ENCODE results near the gene ZNF236.

The ZNF236 gene

GRCh38 chr18:76895498-76895897 lies 73.1 kb downstream of the ZNF236 start:
- no peak for DNase-seq (ENCODE audit: low read depth)
- TF ChIP-seq, protein P1, sequence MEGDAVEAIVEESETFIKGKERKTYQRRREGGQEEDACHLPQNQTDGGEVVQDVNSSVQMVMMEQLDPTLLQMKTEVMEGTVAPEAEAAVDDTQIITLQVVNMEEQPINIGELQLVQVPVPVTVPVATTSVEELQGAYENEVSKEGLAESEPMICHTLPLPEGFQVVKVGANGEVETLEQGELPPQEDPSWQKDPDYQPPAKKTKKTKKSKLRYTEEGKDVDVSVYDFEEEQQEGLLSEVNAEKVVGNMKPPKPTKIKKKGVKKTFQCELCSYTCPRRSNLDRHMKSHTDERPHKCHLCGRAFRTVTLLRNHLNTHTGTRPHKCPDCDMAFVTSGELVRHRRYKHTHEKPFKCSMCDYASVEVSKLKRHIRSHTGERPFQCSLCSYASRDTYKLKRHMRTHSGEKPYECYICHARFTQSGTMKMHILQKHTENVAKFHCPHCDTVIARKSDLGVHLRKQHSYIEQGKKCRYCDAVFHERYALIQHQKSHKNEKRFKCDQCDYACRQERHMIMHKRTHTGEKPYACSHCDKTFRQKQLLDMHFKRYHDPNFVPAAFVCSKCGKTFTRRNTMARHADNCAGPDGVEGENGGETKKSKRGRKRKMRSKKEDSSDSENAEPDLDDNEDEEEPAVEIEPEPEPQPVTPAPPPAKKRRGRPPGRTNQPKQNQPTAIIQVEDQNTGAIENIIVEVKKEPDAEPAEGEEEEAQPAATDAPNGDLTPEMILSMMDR (conservative IDR thresholded peaks at IDR 0.05; ENCODE audit: control insufficient read depth, insufficient read depth, low read depth, low read length), result no peak
- no peak overlapping the region for H3K4me3 ChIP-seq (ENCODE audit: control insufficient read depth, low read depth, low read length)

GRCh38 chr18:76896677-76897076 lies 74.3 kb downstream of the ZNF236 start:
- no peak for DNase-seq (ENCODE audit: low read depth)
- TF ChIP-seq, protein P1 (conservative IDR thresholded peaks at IDR 0.05; ENCODE audit: control insufficient read depth, insufficient read depth, low read depth, low read length), result no peak
- no peak overlapping the region for H3K4me3 ChIP-seq (ENCODE audit: control insufficient read depth, low read depth, low read length)

DNA sequence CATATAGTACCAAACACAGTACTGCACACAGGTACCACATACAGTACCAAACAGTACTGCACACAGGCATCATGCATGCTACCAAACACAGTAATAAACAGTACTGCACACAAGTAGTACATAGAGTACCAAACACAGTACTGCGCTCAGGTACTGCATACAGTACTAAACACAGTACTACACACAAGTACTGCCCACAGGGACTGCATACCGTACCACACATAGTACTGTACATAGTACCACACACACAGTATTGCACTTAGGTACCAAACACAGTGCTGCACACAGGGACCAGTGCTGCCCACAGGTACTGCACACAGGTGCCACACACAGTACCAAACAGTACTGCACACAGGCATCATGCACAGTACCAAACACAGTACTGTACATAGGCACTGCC lies 74.9 kb downstream of the ZNF236 start:
- no peak overlapping the region for H3K4me3 ChIP-seq (ENCODE audit: control insufficient read depth, low read depth, low read length)
- TF ChIP-seq, protein P1 (conservative IDR thresholded peaks at IDR 0.05; ENCODE audit: control insufficient read depth, insufficient read depth, low read depth, low read length), result no peak
- no peak for DNase-seq (ENCODE audit: low read depth)

DNA sequence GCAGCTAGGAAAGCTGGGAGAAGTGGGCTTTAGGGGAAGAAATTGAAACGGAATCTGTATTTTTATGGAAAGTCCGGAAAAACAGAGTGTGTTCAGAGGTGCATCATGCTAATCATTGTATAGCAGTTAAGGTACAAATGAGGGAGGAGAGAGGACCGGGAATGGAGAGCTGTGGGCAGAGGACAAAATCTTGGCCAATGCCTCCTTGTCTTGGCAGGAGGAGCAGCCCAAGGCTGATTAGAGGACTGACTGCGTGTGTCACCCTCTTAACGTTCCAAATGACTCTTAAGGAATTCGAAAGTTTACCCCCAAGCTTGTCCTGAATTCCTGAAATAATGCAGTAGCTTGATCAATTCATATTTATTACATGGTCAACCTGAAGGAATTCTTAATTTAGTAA lies 81.0 kb downstream of the ZNF236 start:
- no peak for DNase-seq (ENCODE audit: low read depth)
- TF ChIP-seq, protein P1 (conservative IDR thresholded peaks at IDR 0.05; ENCODE audit: control insufficient read depth, insufficient read depth, low read depth, low read length), result no peak
- H3K4me3 ChIP-seq (ENCODE audit: control insufficient read depth, low read depth, low read length), result no peak overlapping the region

DNA sequence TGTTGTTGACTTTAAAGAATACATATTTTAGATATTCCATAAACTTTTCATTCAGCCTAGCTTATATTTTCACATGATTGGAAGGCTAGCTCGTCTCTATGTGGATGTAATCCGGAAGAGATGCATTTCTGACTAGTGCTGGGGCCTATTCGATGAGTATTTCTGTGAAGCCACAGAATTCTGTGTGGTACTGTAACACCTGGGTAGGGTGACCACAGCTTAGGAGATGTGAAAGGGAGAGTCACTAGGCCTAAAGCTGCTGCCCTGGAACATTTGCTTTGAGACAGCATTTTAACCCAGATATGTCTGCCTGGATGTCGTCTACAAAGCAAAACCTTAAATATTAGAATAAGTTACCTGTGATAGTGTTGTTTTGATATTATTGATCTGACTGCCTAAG lies 83.5 kb downstream of the ZNF236 start:
- no peak for DNase-seq (ENCODE audit: low read depth)
- TF ChIP-seq, protein P1 (conservative IDR thresholded peaks at IDR 0.05; ENCODE audit: control insufficient read depth, insufficient read depth, low read depth, low read length), result no peak
- no peak overlapping the region for H3K4me3 ChIP-seq (ENCODE audit: control insufficient read depth, low read depth, low read length)

GRCh38 chr18:76908277-76908676 lies 85.9 kb downstream of the ZNF236 start:
- TF ChIP-seq, protein P1 (conservative IDR thresholded peaks at IDR 0.05; ENCODE audit: control insufficient read depth, insufficient read depth, low read depth, low read length), result no peak
- DNase-seq (ENCODE audit: low read depth), result no peak
- no peak overlapping the region for H3K4me3 ChIP-seq (ENCODE audit: control insufficient read depth, low read depth, low read length)

GRCh38 chr18:76909439-76909838 lies 87.1 kb downstream of the ZNF236 start:
- TF ChIP-seq, protein P1 (conservative IDR thresholded peaks at IDR 0.05; ENCODE audit: control insufficient read depth, insufficient read depth, low read depth, low read length), result no peak
- no peak for DNase-seq (ENCODE audit: low read depth)
- no peak overlapping the region for H3K4me3 ChIP-seq (ENCODE audit: control insufficient read depth, low read depth, low read length)
